NCI-H345 (cell line): ENCODE measurements around the gene OR1D2.
A peak's percentile ranks its signal among the peaks of the same experiment; 100 is the strongest.
"Not testable (repeated sequence)": the region's sequence is repeated elsewhere in the genome, so short reads cannot be mapped to it uniquely, and the experiment has no call there.

ENCODE experiments used
- DNase-seq: peaks from one replicate; lab custom pipeline; 2025; lab: John Stamatoyannopoulos, UW

Gene OR1D2, protein sequence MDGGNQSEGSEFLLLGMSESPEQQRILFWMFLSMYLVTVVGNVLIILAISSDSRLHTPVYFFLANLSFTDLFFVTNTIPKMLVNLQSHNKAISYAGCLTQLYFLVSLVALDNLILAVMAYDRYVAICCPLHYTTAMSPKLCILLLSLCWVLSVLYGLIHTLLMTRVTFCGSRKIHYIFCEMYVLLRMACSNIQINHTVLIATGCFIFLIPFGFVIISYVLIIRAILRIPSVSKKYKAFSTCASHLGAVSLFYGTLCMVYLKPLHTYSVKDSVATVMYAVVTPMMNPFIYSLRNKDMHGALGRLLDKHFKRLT

DNA sequence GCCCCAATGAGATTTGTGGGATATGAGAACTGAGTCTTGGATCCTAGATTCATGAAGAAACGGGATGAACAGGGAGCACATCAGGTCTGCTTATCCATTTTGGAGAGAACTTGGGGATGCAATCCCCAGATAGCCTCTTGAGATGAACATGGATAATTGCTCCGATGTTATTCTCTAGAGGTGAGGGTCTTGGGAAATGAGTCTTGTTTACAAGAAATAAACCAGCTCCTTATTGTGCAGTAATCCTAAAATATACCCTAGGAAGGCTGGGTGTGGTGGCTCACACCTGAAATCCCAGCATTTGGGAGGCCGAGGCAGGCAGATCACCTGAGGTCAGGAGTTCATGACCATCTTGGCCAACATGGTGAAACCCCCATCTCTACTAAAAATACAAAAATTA lies at the start of gene OR1D2:
Gene OR1D2, minus strand, starts transcription at position 101 of the 400 bp plus-strand sequence. CDS start 11,426 bp downstream, outside the sequence.
- no peak for DNase-seq

- not testable (repeated sequence) for DNase-seq
These were observed 33.3 kb upstream of the OR1D2 start for GRCh38 chr17:3137494-3137893.

- no peak for DNase-seq
These were observed 23.2 kb upstream of the OR1D2 start, which contains the start of gene OR1G1 for GRCh38 chr17:3127451-3127850. OR1G1 (minus strand) TSS chr17:3127551; CDS start chr17:3127551, 0 bp downstream.

DNA sequence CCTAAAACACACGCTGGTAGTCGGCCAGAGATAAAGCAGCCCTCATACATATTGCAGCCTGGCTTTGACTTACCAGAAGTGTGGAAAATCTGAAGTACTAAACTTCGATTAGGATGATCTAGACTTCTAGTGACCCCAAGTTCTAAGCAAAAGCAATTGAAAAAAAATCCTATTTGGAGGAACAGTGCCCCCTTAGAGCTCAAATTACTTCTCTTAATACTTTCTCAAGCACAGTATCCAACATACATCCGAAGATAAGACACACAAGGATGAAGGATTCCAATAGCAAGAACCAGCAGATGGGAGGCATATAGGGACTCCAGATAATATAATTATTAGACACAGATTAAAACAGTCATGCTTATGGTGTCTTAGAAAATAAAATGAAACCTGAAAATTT lies 30.4 kb downstream of the OR1D2 start:
- DNase-seq, result not testable (repeated sequence)

GRCh38 chr17:3065192-3065591 lies 39.0 kb downstream of the OR1D2 start:
- DNase-seq, result not testable (repeated sequence)

DNA sequence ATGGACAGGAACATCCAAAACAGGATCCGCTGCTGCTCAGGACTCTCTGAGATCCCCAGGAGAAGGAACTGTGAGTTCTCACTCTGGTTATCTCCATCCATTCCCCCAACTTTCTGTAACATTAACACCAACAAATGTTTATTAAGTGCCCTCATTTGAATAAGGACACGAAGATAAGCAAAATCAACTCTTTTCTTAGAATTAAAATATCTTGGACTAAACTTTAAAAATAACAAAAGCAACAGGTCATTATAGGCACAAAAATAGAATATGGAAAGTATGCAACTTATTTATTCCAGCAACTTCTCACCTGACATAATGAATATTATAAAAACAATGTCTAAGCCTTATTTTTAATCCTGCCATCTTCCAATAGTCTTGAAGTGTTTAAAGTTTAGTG lies 40.7 kb downstream of the OR1D2 start, which contains the start of gene OR1D5:
Gene OR1D5, minus strand, starts transcription at position 101 of the 400 bp plus-strand sequence. Its CDS starts 0 bp downstream, at position 101.
- DNase-seq, result not testable (repeated sequence)

DNA sequence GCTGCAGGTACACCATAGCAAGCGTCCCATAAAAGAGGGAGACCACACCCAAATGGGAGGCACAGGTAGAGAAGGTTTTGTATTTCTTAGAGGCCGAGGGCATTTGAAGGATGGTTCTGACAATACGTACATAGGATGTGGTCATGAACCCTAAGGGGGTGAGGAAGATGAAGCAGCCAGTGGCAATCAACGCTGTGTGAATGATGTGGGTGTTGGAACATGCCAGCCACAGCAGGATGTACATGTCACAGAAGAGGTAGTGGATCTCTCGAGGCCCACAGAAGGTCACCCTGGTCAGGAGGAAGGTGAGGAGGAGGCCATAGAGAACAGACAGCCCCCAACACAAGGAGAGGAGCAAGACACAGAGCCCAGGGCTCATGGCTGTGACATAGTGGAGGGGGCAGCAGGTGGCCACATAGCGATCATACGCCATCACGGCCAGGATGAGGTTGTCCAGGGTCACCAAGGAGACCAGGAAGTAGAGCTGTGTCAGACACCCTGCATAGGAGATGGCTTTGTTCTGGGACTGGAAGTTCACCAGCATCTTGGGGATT lies 41.3 kb downstream of the OR1D2 start:
- not testable (repeated sequence) for DNase-seq

DNA sequence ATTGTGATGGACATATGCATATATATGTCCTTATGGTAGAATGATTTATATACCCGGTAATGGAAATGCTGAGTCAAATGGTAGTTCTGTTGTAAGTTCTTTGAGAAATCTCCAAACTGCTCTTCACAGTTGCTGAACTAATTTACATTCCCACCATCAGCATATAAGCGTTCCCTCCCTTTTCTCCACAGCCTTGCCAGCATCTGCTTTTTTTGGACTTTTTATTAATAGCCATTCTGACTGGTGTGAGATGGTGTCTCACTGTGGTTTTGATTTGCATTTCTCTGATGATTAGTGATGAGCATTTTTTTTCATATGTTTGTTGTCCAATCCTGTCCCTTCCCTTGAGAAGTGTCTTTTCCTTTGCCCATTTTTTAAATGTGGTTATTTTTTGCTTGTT lies 49.4 kb downstream of the OR1D2 start:
- DNase-seq, result not testable (repeated sequence)

- DNase-seq, result no peak
These were observed 54.4 kb downstream of the OR1D2 start for GRCh38 chr17:3049705-3050295.

DNA sequence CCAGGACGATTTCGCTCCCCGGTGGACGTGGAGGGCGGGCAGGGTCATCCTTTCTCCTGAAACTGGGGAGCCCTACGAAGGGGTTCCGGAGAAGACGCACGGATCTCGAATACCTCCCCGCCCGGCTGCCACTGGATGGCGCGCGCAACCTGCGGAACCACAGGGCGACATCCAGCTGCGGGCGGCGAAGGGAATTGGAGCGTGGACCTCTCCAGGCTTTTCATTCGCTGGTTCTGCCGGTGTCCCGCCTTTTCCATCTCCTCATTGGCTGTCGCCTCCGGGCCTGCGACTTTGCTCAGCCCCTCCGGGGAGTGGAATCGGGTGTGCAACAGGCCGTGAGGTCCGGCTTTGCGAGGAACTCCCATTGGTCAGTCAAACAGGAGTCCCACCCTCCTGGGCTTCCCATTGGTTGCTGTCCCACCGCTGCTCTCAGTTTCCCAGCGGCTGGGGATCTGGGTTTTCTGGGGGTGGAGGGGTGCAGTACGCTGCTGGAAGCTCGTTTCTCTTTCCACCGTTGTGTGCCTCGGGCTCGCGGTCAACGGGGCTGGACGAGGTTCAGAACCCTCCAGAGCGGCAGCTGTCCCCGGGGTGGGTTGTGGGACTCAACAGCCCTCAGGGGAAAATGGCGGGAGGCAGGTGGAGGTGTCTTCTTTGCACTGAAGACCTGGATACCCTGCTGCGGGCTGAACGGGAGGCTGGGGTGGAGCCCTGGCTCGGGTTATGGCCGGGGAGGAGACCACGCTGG lies 55.3 kb downstream of the OR1D2 start:
- DNase-seq, result peak; percentile 95

DNA sequence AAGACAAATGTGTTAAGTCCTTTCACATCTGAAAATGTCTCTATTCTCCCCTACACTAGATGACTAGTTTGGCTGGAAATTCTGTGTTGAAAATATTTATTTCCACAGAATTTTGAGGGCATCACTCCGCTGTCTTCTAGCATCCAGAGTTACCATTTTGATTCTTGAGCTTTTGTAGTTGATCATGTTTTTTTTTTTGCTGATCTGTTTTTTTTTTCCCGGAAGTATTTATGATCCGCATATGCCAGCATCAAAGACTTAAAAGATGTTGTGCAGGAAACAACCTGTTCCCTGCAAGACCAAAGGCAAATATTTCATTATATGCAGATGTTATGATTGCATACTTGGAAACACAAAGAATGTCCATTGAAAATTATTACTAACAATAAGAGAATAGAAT lies 57.5 kb downstream of the OR1D2 start:
- no peak for DNase-seq

DNA sequence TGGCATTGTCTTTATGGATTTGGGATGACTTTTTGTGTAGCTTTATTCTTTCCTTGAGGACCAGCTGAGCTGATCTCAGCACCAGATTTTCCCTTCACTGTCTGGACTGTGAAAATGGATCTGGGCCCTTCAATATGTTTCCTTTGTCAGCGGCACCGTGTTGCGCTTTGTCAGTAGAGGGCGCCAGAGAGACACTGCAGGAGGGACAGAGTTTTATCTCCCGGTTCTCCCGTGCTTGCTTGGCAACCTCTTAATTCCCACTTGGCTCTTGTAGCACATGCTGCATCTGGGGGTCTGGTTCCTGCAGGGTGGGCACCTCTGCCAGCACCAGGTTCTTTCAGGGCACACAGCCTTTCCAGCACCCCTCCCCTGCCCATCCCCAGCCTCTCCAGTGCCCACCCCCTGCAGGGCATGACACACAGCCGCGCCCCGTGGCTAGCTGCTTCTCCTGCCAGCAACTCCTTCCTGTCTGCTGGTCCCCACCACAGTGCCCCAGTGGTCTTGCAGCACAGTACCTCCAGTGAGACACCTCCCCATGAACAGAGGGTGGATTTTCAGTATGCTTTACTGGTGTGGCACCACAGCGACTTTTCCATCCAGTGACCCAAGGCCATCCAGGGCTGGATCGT lies 60.4 kb downstream of the OR1D2 start:
- DNase-seq, result no peak

DNA sequence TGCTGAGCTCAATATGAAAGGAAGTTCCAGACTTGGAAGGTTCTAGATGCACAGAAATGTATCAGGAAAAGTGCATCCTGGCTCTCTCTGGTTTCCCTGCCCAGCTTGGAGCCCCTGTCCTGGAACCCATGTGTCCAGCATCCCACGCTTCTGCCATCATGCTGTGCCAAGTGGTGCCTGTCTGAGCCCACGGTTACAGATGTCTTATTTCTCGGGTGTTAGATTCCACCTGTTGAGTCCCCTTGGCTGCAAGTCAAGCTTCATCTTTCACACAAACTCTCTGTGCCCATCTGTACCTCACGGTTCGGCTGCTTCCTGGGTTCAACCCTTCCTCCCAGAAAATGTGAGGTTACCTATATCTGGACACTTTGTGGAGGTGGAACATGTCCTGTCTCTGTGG lies 63.3 kb downstream of the OR1D2 start:
- DNase-seq, result no peak

DNA sequence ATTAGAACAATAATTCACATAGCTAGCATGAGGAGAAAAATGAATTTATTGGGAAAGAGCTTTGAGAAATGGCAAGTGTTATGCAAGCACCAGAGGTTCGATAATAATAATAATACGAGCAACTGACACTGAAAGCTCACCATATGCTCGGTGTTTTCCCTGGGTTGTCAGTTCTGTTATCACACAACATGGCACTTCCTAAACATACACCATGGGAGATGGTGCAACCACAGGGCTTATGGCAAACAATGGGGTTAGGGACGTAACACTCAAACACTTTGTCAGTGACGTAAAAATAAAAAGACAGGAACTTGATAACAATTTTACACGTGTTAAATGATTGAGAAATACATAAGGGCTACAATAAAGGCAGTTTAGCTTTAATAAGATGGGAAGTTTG lies 64.5 kb downstream of the OR1D2 start:
- DNase-seq, result no peak

DNA sequence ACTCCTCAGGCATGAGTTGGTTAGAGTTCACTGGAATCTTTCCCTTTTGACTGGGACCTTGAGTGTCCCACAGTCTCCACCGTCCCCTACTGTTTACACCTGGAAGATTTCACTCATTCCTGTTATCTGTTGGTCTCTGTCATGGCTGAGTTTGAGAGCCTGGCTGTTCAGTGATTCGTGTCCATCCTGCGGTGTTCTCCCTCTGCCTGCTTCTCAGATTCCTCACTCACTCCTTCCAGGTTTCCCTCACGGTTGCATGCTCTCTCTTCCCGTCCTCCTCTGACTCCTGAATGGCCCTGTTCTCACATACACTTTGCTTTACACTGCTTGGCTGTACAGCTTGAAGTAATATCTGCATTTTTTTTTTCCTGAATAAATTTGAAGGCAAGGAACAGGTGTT lies 65.3 kb downstream of the OR1D2 start:
- DNase-seq, result no peak
